Endothelial cell of umbilical vein (primary cell): ENCODE data around the gene MRPL14. TPM values are rescaled to one million over a fixed set of nuclear protein-coding genes. Genes with fewer than 3 reads are reported as not detected.

Experiments used
- BruUV-seq: library from RNA; stranded (reverse); fragments of 400-500 nt; replicated peaks from 2 replicates; lab custom pipeline; 2021; lab: Mats Ljungman, UMichigan
- CTCF ChIA-PET: fragments of 300-600, 350-600 bp; sonication (Branson Sonifier 250); formaldehyde crosslinking; loops from one replicate; lab custom pipeline; 2021; ENCODE audit warnings: antibody characterized with exemption, inconsistent platforms; lab: Charles Lee
- POLR2A ChIA-PET: fragments of 300-600, 350-600 bp; sonication (Branson Sonifier 250); formaldehyde crosslinking; loops from one replicate; lab custom pipeline; 2021; ENCODE audit warnings: antibody characterized with exemption, inconsistent platforms; lab: Charles Lee
- DNase-seq: peaks from one replicate; pipeline ENCODE4 v3.0.0-alpha.2; 2011; ENCODE audit warnings: low read depth, low spot score
- FAIRE-seq: peaks from 2 replicates; lab custom pipeline; 2011; peaks lifted over from hg19 to GRCh38; lab: Jason Lieb, UNC
- H2AFZ ChIP-seq: 2 replicates; pipeline ENCODE4 v1.6.0; 2012; ENCODE audit warnings: low read depth, low read length, control low read depth, inconsistent platforms
- H3K27ac ChIP-seq: 2 replicates; pipeline ENCODE4 v1.5.1; 2011; ENCODE audit warnings: low read depth, mild to moderate bottlenecking, control low read depth, low read length, moderate library complexity; ENCODE audit not compliant: insufficient read depth
- H3K27me3 ChIP-seq, 2 experiments: 2 replicates each; pipeline versions ENCODE4 v1.6.0 to v1.6.1; 2011; ENCODE audit warnings: low read length in 2 of 2, mixed read lengths in 1 of 2; ENCODE audit not compliant: control insufficient read depth in 2 of 2, insufficient read depth in 2 of 2
- H3K36me3 ChIP-seq, 2 experiments: 2 replicates in 1 of 2; 3 replicates in 1 of 2; pipeline ENCODE4 v1.5.1; 2011; ENCODE audit warnings: low read length in 2 of 2, mild to moderate bottlenecking in 1 of 2, moderate library complexity in 1 of 2; ENCODE audit not compliant: control insufficient read depth in 2 of 2, insufficient read depth in 2 of 2; ENCODE audit errors: extremely low read depth in 1 of 2
- H3K4me1 ChIP-seq: 3 replicates; pipeline ENCODE4 v1.5.1; 2011; ENCODE audit warnings: mild to moderate bottlenecking, low read length; ENCODE audit not compliant: control insufficient read depth, insufficient read depth; ENCODE audit errors: extremely low read depth
- H3K4me2 ChIP-seq: 2 replicates; pipeline ENCODE4 v1.6.1; 2011; ENCODE audit warnings: low read length, control low read depth, mixed read lengths; ENCODE audit not compliant: insufficient read depth
- H3K4me3 ChIP-seq, 3 experiments: fragments of 200-600 bp in 1 of 3; sonication (generic), shearing (Covaris generic) in 1 of 3; replicated peaks in 1 of 3; 2 replicates each; pipeline ENCODE4 v1.5.1; 2011 to 2016; ENCODE audit warnings: control low read depth in 3 of 3, low read length in 3 of 3, mild to moderate bottlenecking in 2 of 3, inconsistent platforms in 1 of 3, low read depth in 1 of 3, moderate library complexity in 1 of 3; ENCODE audit not compliant: insufficient read depth in 1 of 3
- H3K79me2 ChIP-seq: 2 replicates; pipeline ENCODE4 v1.6.0; 2012; ENCODE audit warnings: low read length, inconsistent platforms; ENCODE audit not compliant: control insufficient read depth, insufficient read depth
- H3K9ac ChIP-seq: replicated peaks from 2 replicates; pipeline ENCODE3; 2011; ENCODE audit warnings: low read length, control low read depth; ENCODE audit not compliant: insufficient read depth; ENCODE audit errors: extremely low read depth
- H3K9me1 ChIP-seq: replicated peaks from 3 replicates; pipeline ENCODE4 v1.6.0; 2011; ENCODE audit warnings: mild to moderate bottlenecking, low read length; ENCODE audit not compliant: control insufficient read depth, insufficient read depth; ENCODE audit errors: extremely low read depth
- H3K9me3 ChIP-seq: replicated peaks from 2 replicates; pipeline ENCODE4 v1.5.1; 2012; ENCODE audit warnings: low read length, inconsistent platforms; ENCODE audit not compliant: control insufficient read depth, insufficient read depth
- H4K20me1 ChIP-seq: replicated peaks from 2 replicates; pipeline ENCODE3; 2011; ENCODE audit warnings: mild to moderate bottlenecking, low read length; ENCODE audit not compliant: control insufficient read depth, insufficient read depth; ENCODE audit errors: extremely low read depth
- CTCF ChIP-seq, 2 donors: IDR thresholded peaks; 1 replicate in 1 of 2; 2 replicates in 1 of 2; pipeline ENCODE4 v1.5.1; 2011; ENCODE audit warnings: low read length in 2 of 2, mild to moderate bottlenecking in 2 of 2, moderate library complexity in 2 of 2, control low read depth in 1 of 2, inconsistent platforms in 1 of 2, low read depth in 1 of 2; ENCODE audit not compliant: insufficient read depth in 1 of 2; ENCODE audit errors: extremely low read depth in 1 of 2
- FOS ChIP-seq: IDR thresholded peaks from 2 replicates; pipeline ENCODE4 v1.6.1; 2011; ENCODE audit warnings: mild to moderate bottlenecking, low read length, moderate library complexity, borderline replicate concordance; ENCODE audit not compliant: insufficient read depth
- GATA2 ChIP-seq: IDR thresholded peaks from 2 replicates; pipeline ENCODE4 v1.7.0; 2011; ENCODE audit warnings: low read depth, mild to moderate bottlenecking, moderate library complexity, mixed read lengths, low read length; ENCODE audit not compliant: insufficient read length, insufficient read depth
- JUN ChIP-seq: IDR thresholded peaks from 2 replicates; pipeline ENCODE4 v1.6.1; 2011; ENCODE audit warnings: borderline replicate concordance, low read depth; ENCODE audit not compliant: insufficient read length, insufficient read depth
- POLR2AphosphoS5 ChIP-seq: IDR thresholded peaks from 2 replicates; pipeline ENCODE4 v1.6.1; 2012; ENCODE audit warnings: low read depth, mild to moderate bottlenecking, control low read depth, low read length, moderate library complexity; ENCODE audit not compliant: insufficient read depth
- dilution Hi-C: fragments of 300-500 bp; cut with MboI; formaldehyde crosslinking; loops from one replicate; pipeline ENCODE4 v1.15.0; 2019; ENCODE audit warnings: low sequenced_read_pairs; ENCODE audit not compliant: extremely low pct_ligation_motif_present
- intact Hi-C: fragments of 100-400 bp; cut with micrococcal nuclease; formaldehyde crosslinking; loops from one replicate; pipeline ENCODE4 v1.10.0; 2022
- polyA plus RNA-seq, 4 experiments: library from polyadenylated mRNA; depleted of rRNA in 3 of 4; stranded (reverse) in 3 of 4; unstranded in 1 of 4; fragments of >200 nt; gene quantifications; 2 replicates each; pipeline versions ENCODE4 v1.2.1 to v1.2.3, GENCODE V29; 2011 to 2012; ENCODE audit warnings: missing spikeins in 1 of 4
- total RNA-seq: library from RNA; stranded (reverse); gene quantifications from 2 replicates; pipeline ENCODE4 v1.2.3, GENCODE V29; 2021
- TF ChIP-seq, protein P1 (sequence below): IDR thresholded peaks from 2 replicates; pipeline ENCODE4 v1.6.1; 2011; ENCODE audit not compliant: insufficient read depth, insufficient read length

Gene MRPL14
- total and polyA plus RNA-seq, 2 donors (not counting 3 experiments of a cell fraction or from before 2014, with no cell fraction given): 68.1 to 103 TPM

DNA sequence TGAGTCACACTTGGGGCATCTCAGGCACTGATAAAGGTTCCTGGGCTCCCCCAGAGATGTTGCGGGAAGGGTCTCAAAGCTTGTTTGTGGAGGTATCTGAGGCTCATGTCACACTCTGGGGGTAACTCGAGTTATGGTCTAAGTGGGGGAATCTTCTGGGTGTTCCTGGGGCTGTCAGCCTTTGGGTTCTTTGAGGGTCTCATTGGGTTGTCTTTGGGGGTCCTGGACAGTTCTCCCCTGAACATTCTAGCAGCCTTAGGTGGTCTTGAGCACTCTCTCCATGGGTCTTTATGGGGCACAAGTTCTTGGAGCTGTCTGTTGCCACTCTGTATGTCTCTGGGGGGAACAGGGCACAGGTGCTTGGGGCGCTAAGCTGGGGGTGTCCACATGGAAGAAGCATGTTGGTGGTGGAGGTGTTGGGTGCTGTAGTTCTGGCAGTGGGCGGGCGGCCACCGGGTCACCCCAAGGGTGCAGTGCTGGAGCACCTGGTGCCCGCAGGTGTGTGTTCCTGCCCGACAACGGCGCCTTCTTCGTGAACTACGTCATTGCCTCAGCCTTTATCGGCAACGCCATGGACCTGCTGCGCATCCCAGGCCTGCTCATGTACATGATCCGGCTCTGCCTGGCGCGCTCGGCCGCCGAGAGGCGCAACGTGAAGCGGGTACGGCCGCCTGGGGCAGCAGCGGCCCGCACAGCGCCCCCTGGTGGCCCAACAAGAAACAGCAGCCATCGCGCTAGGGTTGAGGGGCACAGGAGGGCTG is 24.3 kb upstream of the MRPL14 start:
- Histone ChIP-seq H3K9me1 (no peaks in the 10 kb centered on the region), H4K20me1 (no peaks in the 10 kb centered on the region), H3K79me2 (no peaks in the 10 kb centered on the region), H3K4me2 (no peak overlapping the region), H3K4me1 (no peaks in the 10 kb centered on the region), H3K9me3 (no peaks in the 10 kb centered on the region), H3K27me3 (no peaks in the 10 kb centered on the region), H3K4me3 (no peak overlapping the region), H2AFZ (no peak overlapping the region), H3K36me3 (peaks cover 5 to 19% of the 10 kb centered on the region in 2 experiments), H3K9ac (no peak overlapping the region), H3K27ac (no peak overlapping the region)
- TF ChIP-seq JUN (no peak), GATA2 (no peak), POLR2AphosphoS5 (no peak), FOS (no peak), CTCF (IDR thresholded peaks at IDR 0.05; ENCODE audit: extremely low read depth in 1 of 2, insufficient read depth in 1 of 2, low read depth in 1 of 2, low read length in 2 of 2) (peak; percentile 99)
- TF ChIP-seq, protein P1, sequence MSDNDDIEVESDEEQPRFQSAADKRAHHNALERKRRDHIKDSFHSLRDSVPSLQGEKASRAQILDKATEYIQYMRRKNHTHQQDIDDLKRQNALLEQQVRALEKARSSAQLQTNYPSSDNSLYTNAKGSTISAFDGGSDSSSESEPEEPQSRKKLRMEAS: no peak
- CTCF ChIA-PET: interaction anchor here (1.0 to 5.0 kb wide), 9 partner anchors 11 to 188 kb away, joined by 3 to 95 read pairs (median 6); partner anchors contain the start of gene TMEM63B
- BruUV-seq: no TSS peak
- intact Hi-C loops: loop anchor here (1.0 to 5.0 kb wide), 4 partner anchors 23 to 186 kb away; no protein-coding TSS in a partner anchor
- FAIRE-seq: peak; percentile 92
- dilution Hi-C loops: no loop called here
- POLR2A ChIA-PET: no interaction called here
- DNase-seq: peak; percentile 63
